ENCODE measurements around the gene ARL15. TPM values are rescaled to one million over a fixed set of nuclear protein-coding genes. Genes with fewer than 3 reads are reported as not detected.

The ARL15 gene
- total RNA-seq, 4 donors from 2014 or later: 13.0 to 52.7 (median 17.1) TPM

DNA sequence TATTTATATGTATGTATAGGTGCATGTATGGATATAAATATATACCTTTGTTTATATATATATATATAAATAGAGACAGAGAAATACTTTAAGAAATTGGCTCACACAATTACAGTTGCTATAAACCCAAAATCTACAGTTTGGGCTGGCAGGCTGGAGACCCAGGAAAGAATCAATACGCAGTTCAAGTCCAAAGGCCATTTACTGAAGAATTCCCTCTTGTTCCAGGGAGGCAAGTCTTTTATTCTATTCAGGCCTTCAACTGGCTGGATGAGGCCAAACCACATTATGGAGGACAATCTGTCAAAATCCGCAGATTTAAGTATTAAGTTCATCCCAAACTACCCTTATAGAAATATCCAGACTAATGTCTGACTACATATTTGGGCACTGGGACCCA lies 144.7 kb downstream of the ARL15 start:
- 68 to 79% methylated on average over 2 of the region's 2 CpGs for WGBS, 2 donors
- TF ChIP-seq POLR2A (IDR thresholded peaks at IDR 0.05) (no peak), CTCF (IDR thresholded peaks at IDR 0.05) (no peak), EP300 (IDR thresholded peaks at IDR 0.05) (no peak)
- H3K27ac ChIP-seq: no peak overlapping the region

DNA sequence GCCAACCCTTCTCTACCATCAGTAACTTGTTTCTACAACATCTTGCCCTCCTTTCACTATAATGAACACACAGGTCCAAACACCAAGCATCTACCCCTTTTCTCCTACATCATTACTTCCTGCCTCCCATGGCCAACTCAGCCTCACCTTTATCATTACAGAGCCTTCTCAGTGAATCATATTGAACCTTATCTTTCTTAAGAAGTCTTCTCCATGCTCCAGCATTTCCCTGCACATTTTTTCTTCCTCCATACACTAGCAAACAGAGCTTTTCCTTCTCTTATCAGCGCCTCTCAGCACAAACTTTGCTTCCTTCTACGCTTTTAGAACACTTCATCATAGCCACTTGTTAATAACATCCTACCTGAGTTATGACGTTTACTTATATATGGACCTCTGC lies 148.2 kb downstream of the ARL15 start:
- no peaks in the 10 kb centered on the region for H3K27me3 ChIP-seq
- DNase-seq (ENCODE audit: low spot score in 2 of 2): no peak
- H3K9me3 ChIP-seq: no peaks in the 10 kb centered on the region
- H3K27ac ChIP-seq: no peak overlapping the region
- no peaks in the 10 kb centered on the region for H3K36me3 ChIP-seq
- 94 to 98% methylated on average over 3 of the region's 3 CpGs for WGBS, 2 donors
- TF ChIP-seq CTCF (IDR thresholded peaks at IDR 0.05) (no peak), EP300 (IDR thresholded peaks at IDR 0.05) (no peak), POLR2A (IDR thresholded peaks at IDR 0.05) (no peak)
- no peak overlapping the region for H3K4me3 ChIP-seq
- H3K4me1 ChIP-seq: peaks cover 0 to 12% (median 0%) of the 10 kb centered on the region in 4 donors

More for the DNA sequence above, 144.7 kb downstream of the ARL15 start:
- Histone ChIP-seq H3K27me3 (no peaks in the 10 kb centered on the region), H3K4me3 (no peak overlapping the region), H3K9me3 (no peaks in the 10 kb centered on the region), H3K4me1 (peaks cover 0 to 2% (median 0%) of the 10 kb centered on the region in 4 donors), H3K36me3 (peaks cover 0 to 9% (median 0%) of the 10 kb centered on the region in 3 donors)
- no peak for DNase-seq (ENCODE audit: low spot score in 2 of 2)

GRCh38 chr5:54160329-54160728 lies 150.0 kb downstream of the ARL15 start:
- H3K9me3 ChIP-seq: no peaks in the 10 kb centered on the region
- H3K4me1 ChIP-seq: peaks cover 0 to 12% (median 0%) of the 10 kb centered on the region in 4 donors
- no peak for TF ChIP-seq EP300 (IDR thresholded peaks at IDR 0.05)
- no peak overlapping the region for H3K4me3 ChIP-seq
- DNase-seq (ENCODE audit: low spot score in 2 of 2): no peak
- peaks cover 0 to 7% (median 0%) of the 10 kb centered on the region in 3 donors for H3K36me3 ChIP-seq
- no peak overlapping the region for H3K27ac ChIP-seq
- no peaks in the 10 kb centered on the region for H3K27me3 ChIP-seq

- no peak overlapping the region for H3K27ac ChIP-seq
- peaks cover 0 to 7% (median 0%) of the 10 kb centered on the region in 3 donors for H3K36me3 ChIP-seq
- no peak overlapping the region for H3K4me3 ChIP-seq
- no peak for DNase-seq (ENCODE audit: low spot score in 2 of 2)
- no peak for TF ChIP-seq CTCF (IDR thresholded peaks at IDR 0.05)
- TF ChIP-seq EP300 (IDR thresholded peaks at IDR 0.05): no peak
- no peak for TF ChIP-seq POLR2A (IDR thresholded peaks at IDR 0.05)
- WGBS, 2 donors: 35 to 49% methylated on average over 2 of the region's 2 CpGs
- no peaks in the 10 kb centered on the region for H3K27me3 ChIP-seq
- no peaks in the 10 kb centered on the region for H3K9me3 ChIP-seq
- H3K4me1 ChIP-seq: peaks cover 0 to 12% (median 0%) of the 10 kb centered on the region in 4 donors
These were observed 150.5 kb downstream of the ARL15 start for GRCh38 chr5:54159893-54160195.

GRCh38 chr5:54159153-54159892 lies 151.1 kb downstream of the ARL15 start:
- Histone ChIP-seq H3K4me1 (peaks cover 0 to 12% (median 0%) of the 10 kb centered on the region in 4 donors), H3K27ac (no peak overlapping the region), H3K36me3 (peaks cover 0 to 7% (median 0%) of the 10 kb centered on the region in 3 donors), H3K9me3 (no peaks in the 10 kb centered on the region), H3K27me3 (no peaks in the 10 kb centered on the region), H3K4me3 (no peak overlapping the region)
- no peak for DNase-seq (ENCODE audit: low spot score in 2 of 2)
- no peak for TF ChIP-seq CTCF (IDR thresholded peaks at IDR 0.05)
- TF ChIP-seq EP300 (IDR thresholded peaks at IDR 0.05): no peak
- TF ChIP-seq POLR2A (IDR thresholded peaks at IDR 0.05): no peak
- 60 to 70% methylated on average over 4 of the region's 4 CpGs for WGBS, 2 donors
